HG02970 (cell line): Measurements from ENCODE around the gene OSBPL10.

Source experiments
- ATAC-seq: cut with Tn5 transposase; IDR thresholded peaks from one replicate; pipeline ENCODE4 v1.9.1; 2021; ENCODE audit warnings: mild to moderate bottlenecking, moderate library complexity, moderate number of reproducible peaks; ENCODE audit not compliant: unreplicated experiment, low FRiP score

Gene OSBPL10

DNA sequence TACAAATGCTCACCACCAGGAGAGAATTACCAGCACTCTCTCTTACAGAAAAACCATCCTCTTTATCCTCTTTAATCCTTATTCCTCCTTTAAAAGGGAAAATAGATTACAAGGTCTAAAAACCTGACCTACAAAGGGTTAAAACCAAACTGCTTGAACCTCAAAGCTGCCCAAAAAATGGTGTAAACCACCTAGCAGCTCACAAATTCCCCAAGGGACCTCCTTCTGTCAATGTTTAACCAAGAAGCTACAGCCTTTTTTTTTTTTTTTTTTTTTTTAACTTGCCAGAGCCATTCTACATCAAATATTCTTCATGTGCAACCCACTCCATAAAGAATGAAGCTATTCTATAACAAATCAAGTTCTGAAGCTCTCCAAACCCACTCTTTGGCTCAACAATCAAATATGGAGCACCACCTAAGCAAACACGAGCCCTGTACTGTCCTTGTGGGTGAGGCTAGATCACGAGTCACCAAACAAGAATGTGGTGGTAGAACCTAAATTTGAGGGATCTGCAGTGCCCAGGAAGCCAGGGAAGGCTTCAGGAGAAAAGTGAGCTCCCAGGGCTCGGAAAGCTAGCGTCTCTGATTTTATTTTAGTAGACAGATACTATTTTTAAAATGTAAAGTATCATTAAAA, 20.1 kb downstream of the OSBPL10 start:
- ATAC-seq = no peak

DNA sequence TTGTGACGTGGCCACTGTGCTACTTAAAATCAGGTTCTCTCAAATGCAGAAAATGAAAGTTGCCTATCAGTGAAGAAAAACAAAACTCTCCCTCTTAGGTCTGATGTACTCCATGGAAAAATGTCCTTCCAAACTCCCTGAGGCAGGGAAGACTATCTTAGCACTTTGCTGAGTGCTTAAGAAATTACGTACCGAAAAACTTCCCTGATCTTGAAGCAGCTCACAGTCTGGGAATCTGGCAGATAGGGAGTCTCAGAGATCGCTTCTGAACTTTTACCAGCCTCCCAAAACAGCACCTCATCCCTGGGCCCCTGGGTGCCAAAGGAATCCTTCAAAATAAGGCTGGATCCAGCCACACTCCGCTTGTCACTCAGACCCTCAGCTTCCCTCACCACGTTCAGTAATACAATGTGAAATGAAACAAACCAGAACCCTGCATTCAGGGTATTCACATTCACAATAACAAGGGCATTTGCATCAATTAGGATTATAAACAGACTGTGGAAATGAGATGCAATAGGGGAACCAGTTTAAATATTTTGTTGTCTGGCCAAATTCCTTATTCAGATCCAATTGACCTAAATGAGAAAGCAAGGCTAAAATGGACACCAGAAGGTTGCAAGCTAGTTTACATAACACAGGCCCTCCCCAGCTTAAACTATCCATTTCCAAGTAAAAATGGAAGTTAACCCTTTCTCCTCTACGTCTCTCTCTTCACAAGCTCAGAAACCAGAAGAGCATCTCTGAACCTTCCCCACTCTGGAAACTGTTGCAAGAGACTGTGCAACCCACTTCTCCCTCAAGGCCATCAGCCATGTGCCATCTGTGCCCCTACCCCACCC, 20.9 kb downstream of the OSBPL10 start:
- ATAC-seq = no peak

- no peak for ATAC-seq
Observed at GRCh38 chr3:31959251-31959650, 21.8 kb downstream of the OSBPL10 start.

DNA sequence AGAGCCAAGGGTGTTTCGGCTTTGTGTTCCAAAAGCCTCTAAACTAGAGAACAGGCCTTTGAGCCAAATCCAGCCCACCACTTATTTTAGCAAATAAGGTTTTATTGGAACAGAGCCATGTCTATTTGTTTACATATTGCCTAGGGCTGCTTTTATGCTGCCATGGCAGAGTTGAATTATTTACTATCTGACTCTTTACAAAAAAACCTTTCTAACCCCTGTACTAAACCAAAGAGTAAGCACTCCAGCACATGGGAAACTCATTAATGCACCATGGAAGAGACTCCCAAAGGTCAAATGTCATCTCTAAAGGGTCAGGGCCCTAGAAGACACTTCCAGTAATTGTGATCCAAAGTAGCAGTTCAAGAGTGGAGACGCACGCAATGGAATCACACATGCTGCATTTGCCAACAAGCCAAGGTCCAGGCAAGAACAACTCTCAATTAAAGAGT, 22.3 kb downstream of the OSBPL10 start:
- no peak for ATAC-seq

DNA sequence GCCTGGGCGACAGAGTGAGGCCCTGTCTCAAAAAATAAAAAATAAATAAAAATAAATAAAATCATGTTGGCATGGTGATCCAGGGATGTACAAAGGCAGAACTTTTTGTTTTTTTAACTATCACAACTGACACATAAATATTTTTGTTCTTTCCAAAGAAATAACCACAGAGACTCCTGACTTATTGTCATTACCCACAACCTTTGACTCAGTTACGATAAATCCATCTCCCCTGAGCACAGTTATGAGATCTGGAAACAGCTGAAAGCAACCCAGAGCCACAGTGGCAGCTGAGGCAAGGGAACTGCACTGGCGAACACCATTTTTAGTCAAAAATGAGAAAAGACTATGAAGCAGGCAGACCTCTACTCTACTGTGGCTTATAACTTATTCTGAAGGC, 24.0 kb downstream of the OSBPL10 start:
- no peak for ATAC-seq

DNA sequence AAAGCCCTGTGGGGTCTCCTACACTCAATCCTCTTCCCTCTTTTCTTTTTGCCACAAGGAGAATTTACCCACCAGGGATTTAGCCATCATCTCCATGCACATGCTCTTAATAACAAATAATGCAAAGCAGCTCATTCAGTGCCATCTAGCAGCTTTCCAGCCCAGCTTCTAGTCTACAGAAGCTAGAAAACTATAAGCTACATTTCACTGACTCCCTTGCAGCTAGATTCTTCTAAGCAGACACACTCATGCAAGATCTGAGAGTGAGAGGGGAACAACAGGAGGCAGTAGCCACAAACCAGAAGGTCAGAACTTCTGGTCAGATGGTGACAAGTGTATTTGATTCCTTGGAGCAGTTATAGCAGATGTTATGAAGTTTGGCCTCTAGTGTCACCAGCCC, 25.5 kb downstream of the OSBPL10 start:
- no peak for ATAC-seq

- no peak for ATAC-seq
Observed at GRCh38 chr3:31953636-31954035, 27.4 kb downstream of the OSBPL10 start.

GRCh38 chr3:31953091-31953490, 28.0 kb downstream of the OSBPL10 start:
- ATAC-seq = no peak

DNA sequence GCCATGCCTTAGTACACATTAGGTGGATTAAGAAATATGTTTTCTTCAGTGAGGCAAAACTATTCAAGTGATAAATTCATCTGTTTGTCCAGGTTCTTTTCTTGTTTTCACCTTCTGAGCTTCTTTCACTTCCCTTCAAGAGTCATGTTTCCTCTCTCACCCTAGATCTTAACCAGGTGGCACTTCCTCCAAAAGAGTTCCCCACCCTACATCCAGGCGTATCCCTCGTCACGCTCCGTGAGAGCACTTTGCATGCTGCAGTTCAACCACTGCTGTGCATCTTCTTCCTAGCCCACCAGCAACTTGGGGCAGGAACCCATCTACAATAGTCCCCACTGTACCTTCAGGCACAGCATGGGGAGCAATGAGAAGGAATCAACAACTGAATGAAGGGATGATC, 28.9 kb downstream of the OSBPL10 start:
- ATAC-seq = peak; percentile 62

GRCh38 chr3:31948280-31948679, 32.8 kb downstream of the OSBPL10 start:
- no peak for ATAC-seq

DNA sequence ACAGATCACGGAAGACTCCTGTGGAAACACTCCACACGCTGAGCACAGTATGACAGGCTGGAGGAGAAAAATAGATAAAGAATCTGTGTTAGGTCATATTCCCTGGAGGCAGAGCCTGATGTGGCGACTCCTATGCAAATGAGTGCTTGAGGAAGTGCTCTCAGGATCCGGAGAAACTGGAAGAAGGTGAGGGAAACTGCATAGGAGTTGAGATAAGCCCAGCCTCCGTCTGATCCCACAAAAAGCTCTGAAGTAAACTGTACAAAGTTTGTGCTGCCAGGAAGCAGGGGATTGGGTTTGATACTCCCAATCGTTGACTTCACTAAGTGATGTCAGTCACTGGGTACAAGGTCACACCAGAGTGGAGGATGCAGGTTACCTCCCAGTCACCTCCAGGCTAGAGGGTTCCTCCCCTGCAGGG, 33.4 kb downstream of the OSBPL10 start:
- no peak for ATAC-seq

- ATAC-seq = no peak
Observed at GRCh38 chr3:31947162-31947561, 33.9 kb downstream of the OSBPL10 start.

- no peak for ATAC-seq
Observed at GRCh38 chr3:31946484-31947081, 34.5 kb downstream of the OSBPL10 start.

GRCh38 chr3:31945738-31946052, 35.4 kb downstream of the OSBPL10 start:
- no peak for ATAC-seq

- no peak for ATAC-seq
Observed at GRCh38 chr3:31943041-31943440, 38.0 kb downstream of the OSBPL10 start.

DNA sequence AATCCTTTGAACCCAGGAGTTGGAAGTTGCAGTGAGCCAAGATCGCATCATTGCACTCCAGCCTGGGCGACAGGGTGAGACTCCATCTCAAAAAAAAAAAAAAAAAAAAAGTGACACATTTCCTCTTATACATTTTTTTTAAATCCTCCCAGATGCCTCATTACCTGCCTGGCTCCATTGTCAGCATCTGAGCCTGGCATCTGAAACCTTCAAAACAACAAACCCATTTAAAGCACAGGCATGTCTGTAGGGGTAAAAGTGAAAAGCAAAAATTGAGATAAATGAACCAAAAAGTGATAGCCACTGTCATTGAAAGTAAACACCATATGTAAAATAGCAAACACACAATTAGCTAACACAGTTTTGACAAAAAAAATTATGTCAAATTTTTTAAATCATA, 38.6 kb downstream of the OSBPL10 start:
- no peak for ATAC-seq

DNA sequence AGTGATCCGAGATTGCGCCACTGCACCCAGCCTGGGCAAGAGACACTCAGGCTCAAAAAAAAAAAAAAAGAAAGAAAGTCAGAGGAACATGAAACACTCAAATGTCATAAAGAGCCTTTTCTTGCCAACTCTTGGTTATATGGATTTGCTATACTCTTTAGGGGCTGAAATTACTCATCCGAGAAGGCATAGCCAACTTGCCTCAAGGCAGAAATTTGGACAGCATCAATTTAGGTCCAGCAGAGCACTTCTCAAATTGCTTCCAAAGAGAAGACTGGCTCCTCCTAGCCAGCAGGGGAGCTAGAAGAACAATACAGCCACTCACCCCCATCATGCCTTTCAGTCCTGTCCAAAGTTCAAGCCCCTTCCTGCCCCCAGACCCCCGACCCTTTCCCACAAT, 43.8 kb downstream of the OSBPL10 start:
- no peak for ATAC-seq

DNA sequence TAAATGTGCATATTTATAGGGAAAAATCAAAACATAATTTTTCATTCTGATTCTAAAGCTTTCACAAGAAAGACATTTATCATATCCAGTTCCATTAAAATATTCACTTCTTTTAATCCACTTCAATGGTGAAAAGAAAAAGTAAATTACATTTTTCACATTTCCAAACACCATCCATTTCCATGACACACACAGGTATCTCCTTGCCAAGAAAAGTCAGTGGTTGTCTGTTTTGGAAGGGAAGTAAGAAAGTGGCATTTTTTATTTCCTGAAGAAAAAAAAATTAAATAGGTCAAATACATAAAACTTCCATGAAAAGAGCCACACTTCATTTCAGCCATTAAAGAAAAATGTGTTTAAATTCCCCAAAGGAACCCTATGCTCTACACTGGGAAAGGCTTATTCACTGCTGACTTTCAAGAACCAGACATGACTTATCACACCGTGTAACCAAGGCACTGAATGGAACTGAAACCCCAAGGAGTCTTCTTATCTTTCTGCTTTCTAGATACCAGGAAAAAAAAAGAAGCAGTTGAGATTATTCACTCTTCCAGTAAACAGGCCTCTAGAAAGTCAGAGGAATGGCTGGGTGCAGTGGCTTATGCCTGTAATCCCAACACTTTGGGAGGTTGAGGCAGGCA, 44.5 kb downstream of the OSBPL10 start:
- no peak for ATAC-seq

- ATAC-seq = no peak
Observed at GRCh38 chr3:31934866-31935265, 46.2 kb downstream of the OSBPL10 start.

DNA sequence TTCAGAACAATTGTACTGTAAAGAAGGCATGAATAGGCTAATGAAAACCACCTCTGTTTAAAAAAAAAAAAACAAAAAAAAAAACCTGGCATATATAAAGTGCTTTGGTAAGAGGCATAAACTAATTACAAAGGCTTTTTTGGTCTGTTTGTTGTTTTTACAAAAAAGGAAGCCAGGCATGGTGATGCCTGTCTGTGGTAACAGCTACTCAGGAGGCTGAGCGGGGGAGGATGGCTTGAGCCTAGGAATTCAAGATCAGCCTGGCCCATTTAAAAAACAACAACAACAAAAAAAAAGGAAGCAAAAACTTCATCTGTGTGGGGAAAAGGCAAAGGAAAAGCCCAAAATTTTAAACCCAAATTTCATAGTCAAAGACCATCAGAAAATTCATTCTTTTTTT, 47.0 kb downstream of the OSBPL10 start:
- ATAC-seq = no peak

DNA sequence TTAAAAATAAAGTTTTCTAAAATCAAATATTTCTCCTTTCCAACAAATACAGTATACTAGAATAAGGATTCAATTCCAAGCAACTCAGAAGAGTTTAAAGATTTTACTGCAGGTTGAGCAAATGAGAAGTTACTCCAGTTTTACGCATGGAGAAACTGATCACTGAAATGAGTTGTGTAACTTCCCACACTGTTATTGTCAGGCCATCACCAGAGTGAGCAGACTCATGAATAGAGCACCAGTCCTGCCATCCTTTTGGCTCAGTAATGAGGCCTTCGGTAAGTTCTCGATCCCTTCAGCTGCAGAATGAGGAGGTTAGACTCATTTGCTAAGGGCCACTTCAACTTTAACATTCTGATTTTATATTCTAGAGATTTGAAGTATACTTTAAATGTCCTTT, 48.1 kb downstream of the OSBPL10 start:
- ATAC-seq = no peak
